ENCODE measurements around the gene FAM153A.
"Not testable (repeated sequence)": the region's sequence is repeated elsewhere in the genome, so short reads cannot be mapped to it uniquely, and the experiment has no call there.

Gene FAM153A

DNA sequence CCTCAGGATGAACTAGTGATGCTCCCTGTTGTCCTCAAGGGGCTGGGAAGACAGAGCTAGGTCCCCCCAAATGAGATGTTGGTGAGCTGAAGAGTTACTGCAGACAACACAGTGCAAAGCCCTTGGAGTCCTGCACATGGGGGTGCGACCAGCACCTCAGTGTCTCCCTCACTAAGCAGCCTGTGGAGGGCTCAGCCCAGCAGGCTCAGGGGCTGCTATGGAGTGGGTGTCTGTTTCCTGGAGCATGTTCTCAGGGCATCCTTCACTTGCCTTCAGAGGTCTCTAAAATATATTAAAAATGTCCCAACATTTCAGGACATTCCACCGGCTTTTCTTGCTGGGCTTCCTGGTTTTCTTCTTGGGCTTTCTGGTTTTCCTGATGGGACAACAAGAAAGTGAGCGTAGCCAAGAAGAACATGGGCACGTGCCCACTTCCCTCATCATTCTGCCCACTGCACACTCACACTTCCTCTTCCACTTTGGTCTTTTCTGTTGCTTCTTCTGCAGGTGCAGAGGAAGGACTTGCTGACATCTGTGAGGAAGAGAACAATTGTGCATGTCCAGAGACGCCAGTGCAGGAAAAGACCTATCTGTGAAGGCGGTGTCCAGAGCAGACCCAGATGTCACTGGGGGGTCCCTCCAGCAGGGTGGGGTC is 58.7 kb downstream of the FAM153A start:
- DNase-seq, result not testable (repeated sequence)

DNA sequence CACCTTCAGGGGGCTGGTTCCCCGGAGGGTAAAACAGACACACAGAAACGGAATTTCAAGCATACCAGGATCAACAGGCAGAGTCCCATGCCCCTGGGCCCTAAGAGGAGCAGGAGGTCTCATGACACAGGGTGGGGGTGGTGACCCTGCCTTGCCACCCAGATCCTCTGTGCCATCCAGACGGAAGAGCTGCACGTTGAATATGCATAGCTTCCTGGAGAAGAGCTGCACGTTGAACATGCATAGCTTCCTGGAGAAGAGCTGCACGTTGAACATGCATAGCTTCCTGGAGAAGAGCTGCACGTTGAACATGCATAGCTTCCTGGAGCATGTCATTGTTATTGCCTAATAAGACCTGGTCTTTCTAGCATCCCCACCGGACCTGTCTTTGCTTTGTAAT is 59.9 kb downstream of the FAM153A start:
- DNase-seq, result not testable (repeated sequence)

DNA sequence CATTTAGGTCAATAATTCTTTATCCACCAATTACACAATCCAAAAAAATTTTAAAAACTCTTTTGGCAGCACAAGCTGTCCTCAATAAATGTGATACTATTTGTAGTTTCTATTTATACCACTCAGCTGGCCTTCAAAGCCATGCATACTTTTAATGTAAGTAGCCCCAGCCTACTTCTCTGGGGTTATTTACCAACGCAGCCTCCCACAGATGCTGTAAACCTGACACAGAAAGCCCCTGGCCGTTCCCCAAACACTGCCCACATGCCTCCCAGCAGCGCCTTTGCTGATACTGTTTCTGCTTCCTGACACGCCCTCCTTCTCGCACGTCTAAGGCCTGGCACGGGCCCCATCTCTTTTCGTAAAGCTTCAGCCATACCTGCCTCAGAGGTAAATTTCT is 62.7 kb downstream of the FAM153A start:
- DNase-seq, result not testable (repeated sequence)

DNA sequence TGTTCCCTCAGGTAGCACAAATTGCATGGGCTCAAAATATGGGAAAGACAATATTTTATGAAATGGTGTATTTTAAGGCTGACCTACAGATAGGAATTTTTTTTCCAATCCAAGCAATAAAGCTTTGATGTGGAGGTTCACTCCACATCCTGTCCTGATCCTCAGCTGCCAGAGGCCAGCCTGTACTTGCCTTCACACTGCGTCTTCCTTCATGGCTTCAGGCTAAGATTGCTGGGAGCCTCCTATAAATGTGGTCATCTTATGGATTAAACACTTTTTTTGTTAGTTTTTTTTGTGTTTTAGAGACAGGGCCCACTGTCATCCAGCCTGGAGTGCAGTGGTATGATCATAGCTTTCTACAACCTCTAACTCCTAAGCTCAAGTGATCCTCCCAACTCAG is 67.3 kb downstream of the FAM153A start:
- DNase-seq, result not testable (repeated sequence)

DNA sequence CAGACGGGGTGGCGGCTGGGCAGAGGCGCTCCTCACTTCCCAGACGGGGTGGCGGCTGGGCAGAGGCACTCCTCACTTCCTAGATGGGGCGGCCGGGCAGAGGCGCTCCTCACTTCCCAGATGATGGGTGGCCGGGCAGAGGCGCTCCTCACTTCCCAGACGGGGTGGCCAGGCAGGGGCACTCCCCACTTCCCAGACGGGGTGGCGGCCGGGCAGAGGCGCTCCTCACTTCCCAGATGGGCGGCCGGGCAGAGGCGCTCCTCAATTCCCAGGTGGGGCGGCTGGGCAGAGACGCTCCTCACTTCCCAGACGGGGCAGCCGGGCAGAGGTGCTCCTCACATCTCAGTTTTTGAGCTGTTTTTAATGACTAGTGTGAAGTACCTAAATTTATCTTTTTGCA is 86.6 kb downstream of the FAM153A start:
- not testable (repeated sequence) for DNase-seq

DNA sequence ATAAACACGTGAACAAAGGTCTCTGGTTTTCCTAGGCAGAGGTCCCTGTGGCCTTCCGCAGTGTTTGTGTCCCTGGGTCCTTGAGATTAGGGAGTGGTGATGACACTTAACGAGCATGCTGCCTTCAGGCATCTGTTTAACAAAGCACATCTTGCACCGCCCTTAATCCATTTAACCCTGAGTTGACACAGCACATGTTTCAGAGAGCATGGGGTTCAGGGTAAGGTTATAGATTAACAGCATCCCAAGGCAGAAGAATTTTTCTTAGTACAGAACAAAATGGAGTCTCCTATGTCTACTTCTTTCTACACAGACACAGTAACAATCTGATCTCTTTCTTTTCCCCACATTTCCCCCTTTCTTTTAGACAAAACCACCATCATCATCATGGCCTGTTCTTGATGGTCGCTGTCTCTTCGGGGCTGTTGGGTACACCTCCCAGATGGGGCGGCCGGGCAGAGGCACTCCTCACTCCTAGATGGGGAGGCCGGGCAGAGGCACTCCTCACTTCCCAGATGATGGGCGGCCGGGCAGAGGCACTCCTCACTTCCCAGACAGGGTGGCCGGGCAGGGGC is 87.3 kb downstream of the FAM153A start:
- not testable (repeated sequence) for DNase-seq

DNA sequence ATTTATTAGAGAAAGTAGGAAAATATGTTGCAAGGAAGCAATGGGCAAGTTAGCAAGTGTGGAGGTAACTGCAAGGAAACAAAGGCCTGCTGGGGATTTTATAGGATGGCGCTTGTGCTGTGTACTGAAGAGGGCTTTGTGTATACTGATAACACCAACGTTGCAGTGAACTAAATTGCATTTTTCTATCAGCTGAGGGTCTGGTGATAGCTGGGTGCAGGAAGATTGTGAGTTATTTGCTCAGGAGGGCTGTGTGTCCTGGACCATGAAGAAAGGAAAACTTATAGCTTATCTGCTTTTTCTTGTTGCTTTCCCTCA is 88.2 kb downstream of the FAM153A start:
- not testable (repeated sequence) for DNase-seq

DNA sequence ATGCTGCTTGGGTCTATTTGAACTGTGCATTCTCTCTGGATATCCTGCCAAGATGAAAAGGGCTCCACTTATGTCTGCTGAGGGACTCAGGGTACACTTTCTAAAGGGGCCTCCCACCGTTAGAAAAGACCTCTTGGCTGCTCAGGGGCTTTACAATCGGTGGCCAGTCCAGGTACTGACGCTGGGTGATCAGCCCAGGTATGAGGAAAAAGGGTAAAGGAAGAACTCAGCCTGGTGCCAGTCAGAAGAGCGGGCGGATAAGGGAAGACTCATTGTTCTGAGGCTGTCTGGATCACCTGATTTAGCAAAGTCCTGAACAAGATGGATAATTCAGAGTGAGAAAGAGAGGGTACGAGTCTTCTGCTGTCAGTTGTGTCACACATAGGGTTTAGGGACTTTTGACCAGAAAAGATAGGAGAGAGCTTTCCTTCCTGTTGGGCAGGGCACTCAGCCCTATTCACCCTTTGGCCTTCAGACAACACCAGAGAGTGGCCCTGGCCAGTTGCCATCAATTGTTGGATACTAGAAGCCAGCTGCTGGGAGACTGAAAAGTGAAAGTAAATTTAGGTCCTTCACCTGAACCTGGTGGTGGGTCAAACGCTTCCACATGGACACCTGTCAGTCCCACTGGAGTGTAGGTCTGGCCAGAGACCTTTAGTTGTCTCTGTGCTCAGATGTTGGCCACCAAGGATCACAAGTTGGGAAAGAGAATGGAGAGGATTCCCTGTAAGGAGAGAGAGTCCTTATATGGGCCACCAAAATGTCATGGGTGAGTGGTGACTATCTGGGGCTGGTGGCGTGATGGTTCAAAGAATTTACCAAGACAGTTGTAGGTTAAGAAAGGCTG is 88.8 kb downstream of the FAM153A start:
- not testable (repeated sequence) for DNase-seq

DNA sequence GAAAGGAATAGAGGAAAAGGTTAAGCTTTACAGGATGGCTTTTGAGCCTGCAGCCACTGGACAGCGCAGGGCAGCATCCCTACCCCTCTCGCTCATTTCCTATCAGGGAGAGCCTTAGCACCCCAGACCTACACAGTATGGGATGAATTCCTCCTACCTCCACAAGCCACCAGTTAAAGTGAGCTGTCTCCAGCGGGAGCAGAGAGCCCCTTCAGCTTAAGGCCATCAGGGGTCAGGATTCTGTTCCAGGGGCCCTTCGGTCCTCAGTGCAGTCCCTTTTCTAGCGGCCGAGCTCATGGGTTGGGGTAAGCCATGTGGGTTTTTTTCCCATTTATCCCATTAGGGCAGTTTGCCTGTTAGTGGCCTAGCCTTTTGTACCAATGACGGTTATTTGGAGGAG is 89.7 kb downstream of the FAM153A start:
- not testable (repeated sequence) for DNase-seq

DNA sequence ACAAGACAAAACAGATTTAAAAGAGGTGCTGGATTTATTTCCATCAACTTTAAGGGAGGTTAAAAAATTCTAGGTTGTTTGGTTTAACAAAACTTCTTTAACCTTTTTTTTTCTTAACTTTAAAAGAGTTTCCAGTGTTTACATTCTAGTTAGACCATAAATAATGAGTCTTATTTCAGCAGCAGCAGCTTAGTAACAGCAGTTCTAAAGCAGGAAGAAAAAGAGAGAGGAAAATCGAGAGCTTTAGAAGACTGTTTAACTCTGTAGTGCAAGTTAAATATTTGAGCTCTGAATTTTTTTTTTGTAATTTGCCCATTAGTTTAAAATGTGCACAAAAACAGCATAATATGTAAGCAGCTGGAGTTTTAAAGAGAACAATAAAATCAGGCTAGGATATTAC is 90.2 kb downstream of the FAM153A start:
- not testable (repeated sequence) for DNase-seq

DNA sequence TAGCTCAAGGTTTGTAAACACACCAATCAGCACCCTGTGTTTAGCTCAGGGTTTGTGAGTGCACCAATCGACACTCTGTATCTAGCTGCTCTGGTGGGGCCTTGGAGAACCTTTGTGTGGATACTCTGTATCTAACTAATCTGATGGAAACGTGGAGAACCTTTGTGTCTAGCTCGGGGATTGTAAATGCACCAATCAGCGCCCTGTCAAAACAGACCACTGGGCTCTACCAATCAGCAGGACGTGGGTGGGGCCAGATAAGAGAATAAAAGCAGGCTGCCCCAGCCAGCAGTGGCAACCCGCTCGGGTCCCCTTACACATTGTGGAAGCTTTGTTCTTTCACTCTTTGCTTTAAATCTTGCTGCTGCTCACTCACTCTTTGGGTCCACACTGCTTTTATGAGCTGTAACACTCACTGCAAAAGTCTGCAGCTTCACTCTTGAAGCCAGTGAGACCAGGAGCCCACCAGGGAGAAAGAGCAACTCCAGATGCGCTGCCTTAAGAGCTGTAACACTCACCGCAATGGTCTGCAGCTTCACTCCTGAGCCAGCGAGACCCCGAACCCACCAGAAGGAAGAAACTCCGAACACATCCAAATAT is 93.6 kb downstream of the FAM153A start:
- DNase-seq, result not testable (repeated sequence)

DNA sequence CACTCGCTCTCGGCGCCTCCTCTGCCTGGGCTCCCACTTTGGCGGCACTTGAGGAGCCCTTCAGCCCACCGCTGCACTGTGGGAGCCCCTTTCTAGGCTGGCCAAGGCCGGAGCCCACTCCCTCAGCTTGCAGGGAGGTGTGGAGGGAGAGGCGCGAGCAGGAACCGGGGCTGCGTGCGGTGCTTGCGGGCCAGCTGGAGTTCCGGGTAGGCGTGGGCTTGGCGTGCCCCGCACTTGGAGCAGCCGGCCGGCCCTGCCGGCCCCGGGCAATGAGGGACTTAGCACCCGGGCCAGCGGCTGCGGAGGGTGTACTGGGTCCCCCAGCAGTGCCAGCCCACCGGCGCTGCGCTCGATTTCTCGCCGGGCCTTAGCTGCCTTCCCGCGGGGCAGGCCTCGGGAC is 94.6 kb downstream of the FAM153A start:
- not testable (repeated sequence) for DNase-seq

DNA sequence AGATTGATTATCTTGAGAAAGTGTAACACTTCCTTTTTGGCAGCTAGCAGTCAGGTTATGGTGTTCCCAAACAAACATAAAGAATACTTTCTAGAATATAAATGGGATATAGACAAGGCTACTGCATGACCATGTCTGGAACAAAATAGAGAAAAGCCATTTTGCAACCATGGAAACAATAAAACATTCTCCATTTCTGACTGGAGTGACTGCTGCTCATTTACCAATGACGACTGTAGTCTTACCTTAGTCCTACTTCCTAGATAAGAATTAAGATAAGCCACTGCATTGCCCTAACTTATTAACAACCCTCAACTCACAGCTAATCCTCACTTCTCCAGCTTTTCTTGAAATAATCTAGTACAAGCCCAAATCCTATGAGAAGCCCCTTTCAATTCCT is 100.8 kb downstream of the FAM153A start:
- not testable (repeated sequence) for DNase-seq
